RWPE2 (cell line): ENCODE data around the gene CMC1.
"Not testable (repeated sequence)": the region's sequence is repeated elsewhere in the genome, so short reads cannot be mapped to it uniquely, and the experiment has no call there.

Experiments used
- ATAC-seq: fragments of 200-7000 bp; cut with Tn5 transposase; 3 replicates; pipeline ENCODE4 v1.9.1; 2021; ENCODE audit warnings: low read depth
- DNase-seq: peaks from one replicate; pipeline ENCODE4 v3.0.0-alpha.2; 2020; ENCODE audit warnings: low spot score
- H3K27ac ChIP-seq: fragments of 450-650 bp; 2 replicates; pipeline ENCODE4 v1.5.1; 2017; ENCODE audit warnings: mild to moderate bottlenecking; ENCODE audit not compliant: poor library complexity, severe bottlenecking
- H3K27me3 ChIP-seq: fragments of 250-450 bp; sonication (Bioruptor Pico); 2 replicates; pipeline ENCODE4 v1.5.1; 2021; ENCODE audit warnings: mild to moderate bottlenecking, moderate library complexity; ENCODE audit not compliant: insufficient read depth, poor library complexity, severe bottlenecking
- H3K36me3 ChIP-seq: fragments of 250-450 bp; sonication (Bioruptor Pico); 2 replicates; pipeline ENCODE4 v1.5.1; 2020; ENCODE audit warnings: low read depth, mild to moderate bottlenecking, moderate library complexity
- H3K4me1 ChIP-seq: fragments of 250-450 bp; sonication (Bioruptor Pico); 2 replicates; pipeline ENCODE4 v1.5.1; 2021; ENCODE audit warnings: mild to moderate bottlenecking, moderate library complexity; ENCODE audit not compliant: insufficient read depth, poor library complexity, severe bottlenecking
- H3K4me3 ChIP-seq: fragments of 250-450 bp; sonication (Bioruptor Pico); 2 replicates; pipeline ENCODE4 v1.5.1; 2021; ENCODE audit warnings: mild to moderate bottlenecking, moderate library complexity; ENCODE audit not compliant: severe bottlenecking
- H3K9me3 ChIP-seq: fragments of 250-450 bp; sonication (Bioruptor Pico); 2 replicates; pipeline ENCODE4 v1.5.1; 2021; ENCODE audit warnings: mild to moderate bottlenecking, moderate library complexity; ENCODE audit not compliant: severe bottlenecking
- CTCF ChIP-seq: fragments of 450-650 bp; IDR thresholded peaks from one replicate; pipeline ENCODE4 v1.5.1; 2017; ENCODE audit warnings: mild to moderate bottlenecking, moderate library complexity; ENCODE audit not compliant: poor library complexity, severe bottlenecking

The CMC1 gene

GRCh38 chr3:28268989-28269388, 27.6 kb downstream of the CMC1 start:
- Histone ChIP-seq H3K4me1 (no peaks in the 10 kb centered on the region), H3K27ac (no peak overlapping the region), H3K36me3 (peaks cover 32% of the 10 kb centered on the region), H3K27me3 (no peaks in the 10 kb centered on the region), H3K9me3 (peaks cover 8% of the 10 kb centered on the region), H3K4me3 (no peak overlapping the region)
- DNase-seq (no peak), ATAC-seq (no peak)
- peak; percentile 35 for TF ChIP-seq CTCF

GRCh38 chr3:28269884-28270283, 28.5 kb downstream of the CMC1 start:
- not testable (repeated sequence) for H3K4me1 ChIP-seq, H3K9me3 ChIP-seq, H3K27me3 ChIP-seq, ATAC-seq, DNase-seq, H3K4me3 ChIP-seq, H3K27ac ChIP-seq
- H3K36me3 ChIP-seq: peaks cover 25% of the 10 kb centered on the region

- peaks cover 8% of the 10 kb centered on the region for H3K9me3 ChIP-seq
- no peaks in the 10 kb centered on the region for H3K4me1 ChIP-seq
- DNase-seq (no peak), ATAC-seq (no peak)
- H3K36me3 ChIP-seq: peaks cover 18% of the 10 kb centered on the region
- H3K4me3 ChIP-seq: no peak overlapping the region
- H3K27ac ChIP-seq: no peak overlapping the region
- no peak for TF ChIP-seq CTCF
- no peaks in the 10 kb centered on the region for H3K27me3 ChIP-seq
Measured at GRCh38 chr3:28273837-28274236, 32.4 kb downstream of the CMC1 start.

GRCh38 chr3:28278918-28279317, 37.5 kb downstream of the CMC1 start:
- no peak for DNase-seq
- no peak for TF ChIP-seq CTCF

GRCh38 chr3:28279770-28280169, 38.4 kb downstream of the CMC1 start:
- no peak for TF ChIP-seq CTCF
- DNase-seq: no peak
- no peaks in the 10 kb centered on the region for H3K9me3 ChIP-seq
- no peak for ATAC-seq
- H3K27ac ChIP-seq: no peak overlapping the region
- no peaks in the 10 kb centered on the region for H3K4me1 ChIP-seq
- H3K27me3 ChIP-seq: no peaks in the 10 kb centered on the region
- H3K4me3 ChIP-seq: no peak overlapping the region
- H3K36me3 ChIP-seq: peaks cover 10% of the 10 kb centered on the region; the same call in 1 of the 2 replicates

More at GRCh38 chr3:28278918-28279317, 37.5 kb downstream of the CMC1 start:
- no peaks in the 10 kb centered on the region for H3K9me3 ChIP-seq
- H3K4me1 ChIP-seq: no peaks in the 10 kb centered on the region
- no peaks in the 10 kb centered on the region for H3K27me3 ChIP-seq
- no peak for ATAC-seq
- H3K36me3 ChIP-seq: peaks cover 10% of the 10 kb centered on the region; the same call in 1 of the 2 replicates
- no peak overlapping the region for H3K27ac ChIP-seq
- H3K4me3 ChIP-seq: no peak overlapping the region
